IMR-90 (cell line): Measurements from ENCODE around the gene NME2. TPM values are rescaled to one million over a fixed set of nuclear protein-coding genes. Genes with fewer than 3 reads are reported as not detected.

ENCODE experiments used
- ATAC-seq: fragments of 200-7000 bp; cut with Tn5 transposase; 2 replicates; pipeline ENCODE4 v1.9.1; 2020; ENCODE audit warnings: low read depth, mild to moderate bottlenecking, moderate library complexity
- BruUV-seq: library from RNA; stranded (reverse); fragments of 400-500 nt; replicated peaks from 2 replicates; lab custom pipeline; 2021; lab: Mats Ljungman, UMichigan
- CTCF ChIA-PET: fragments of 300-600 bp; formaldehyde crosslinking; extraction: SDS; loops from one replicate; lab custom pipeline; 2021; ENCODE audit warnings: antibody characterized with exemption; lab: Yijun Ruan, JAX
- POLR2A ChIA-PET: fragments of 300-600 bp; sonication (Branson Sonifier 250); formaldehyde crosslinking; loops from one replicate; lab custom pipeline; 2022; ENCODE audit warnings: antibody characterized with exemption; ENCODE audit not compliant: unreplicated experiment; lab: Charles Lee
- DNase-seq: peaks from one replicate; pipeline ENCODE4 v3.0.0; 2013
- H2AFZ ChIP-seq: replicated peaks from 2 replicates; pipeline ENCODE3; 2013; ENCODE audit warnings: low read length, mild to moderate bottlenecking; ENCODE audit not compliant: poor library complexity
- H2AK5ac ChIP-seq: 2 replicates; pipeline ENCODE4 v1.6.1; 2013; ENCODE audit warnings: low read depth, low read length, inconsistent platforms
- H2AK9ac ChIP-seq: replicated peaks from 2 replicates; pipeline ENCODE3; 2013; ENCODE audit warnings: mild to moderate bottlenecking, low read depth, low read length, moderate library complexity; ENCODE audit not compliant: poor library complexity
- H2BK120ac ChIP-seq: 2 replicates; pipeline ENCODE4 v1.6.1; 2013; ENCODE audit warnings: low read depth, low read length, inconsistent platforms
- H2BK15ac ChIP-seq: 3 replicates; pipeline ENCODE4 v1.6.1; 2013; ENCODE audit warnings: low read depth, low read length, inconsistent platforms
- H2BK20ac ChIP-seq: 2 replicates; pipeline ENCODE4 v1.6.1; 2013; ENCODE audit warnings: low read depth, mild to moderate bottlenecking, inconsistent platforms, low read length, moderate library complexity
- H2BK5ac ChIP-seq: 2 replicates; pipeline ENCODE4 v1.6.1; 2013; ENCODE audit warnings: mild to moderate bottlenecking, low read depth, low read length, inconsistent platforms; ENCODE audit not compliant: poor library complexity, severe bottlenecking
- H3K14ac ChIP-seq: replicated peaks from 2 replicates; pipeline ENCODE4 v1.6.1; 2013; ENCODE audit warnings: low read depth, low read length, inconsistent platforms
- H3K18ac ChIP-seq: 2 replicates; pipeline ENCODE4 v1.6.1; 2013; ENCODE audit warnings: low read depth, low read length, control low read depth
- H3K23ac ChIP-seq: 2 replicates; pipeline ENCODE4 v1.6.1; 2013; ENCODE audit warnings: low read depth, low read length, inconsistent platforms
- H3K27ac ChIP-seq: 2 replicates; pipeline ENCODE4 v1.5.1; 2013; ENCODE audit warnings: mild to moderate bottlenecking, control low read depth, low read length; ENCODE audit not compliant: insufficient read depth
- H3K27me3 ChIP-seq: 2 replicates; pipeline ENCODE4 v1.6.1; 2013; ENCODE audit warnings: low read length; ENCODE audit not compliant: control insufficient read depth, insufficient read depth
- H3K36me3 ChIP-seq: 2 replicates; pipeline ENCODE4 v1.6.1; 2013; ENCODE audit warnings: low read length, mixed read lengths; ENCODE audit not compliant: control insufficient read depth, insufficient read depth
- H3K4ac ChIP-seq: 2 replicates; pipeline ENCODE4 v1.6.1; 2013; ENCODE audit warnings: low read depth, low read length, inconsistent platforms
- H3K4me1 ChIP-seq: 2 replicates; pipeline ENCODE4 v1.6.1; 2013; ENCODE audit warnings: low read length, mixed read lengths; ENCODE audit not compliant: control insufficient read depth, insufficient read depth
- H3K4me2 ChIP-seq: 2 replicates; pipeline ENCODE4 v1.6.1; 2013; ENCODE audit warnings: low read depth, mild to moderate bottlenecking, control low read depth, low read length, moderate library complexity
- H3K4me3 ChIP-seq: 2 replicates; pipeline ENCODE4 v1.5.1; 2013; ENCODE audit warnings: low read depth, mild to moderate bottlenecking, control low read depth, low read length, moderate library complexity; ENCODE audit not compliant: insufficient read depth
- H3K56ac ChIP-seq: 2 replicates; pipeline ENCODE4 v1.6.1; 2013; ENCODE audit warnings: low read length, inconsistent platforms; ENCODE audit not compliant: insufficient read depth; ENCODE audit errors: extremely low read depth
- H3K79me1 ChIP-seq, 2 experiments: 2 replicates each; pipeline ENCODE4 v1.6.1; 2013; ENCODE audit warnings: low read length in 2 of 2, inconsistent platforms in 1 of 2, low read depth in 1 of 2
- H3K9ac ChIP-seq: 2 replicates; pipeline ENCODE4 v1.6.1; 2013; ENCODE audit warnings: low read depth, low read length, control low read depth
- H3K9me1 ChIP-seq: 2 replicates; pipeline ENCODE4 v1.6.1; 2013; ENCODE audit warnings: low read length, inconsistent platforms; ENCODE audit not compliant: insufficient read depth
- H3K9me3 ChIP-seq: 2 replicates; pipeline ENCODE4 v1.6.1; 2013; ENCODE audit warnings: low read length; ENCODE audit not compliant: control insufficient read depth, insufficient read depth
- H4K20me1 ChIP-seq: 2 replicates; pipeline ENCODE4 v1.6.1; 2013; ENCODE audit warnings: low read length, inconsistent platforms; ENCODE audit not compliant: insufficient read depth
- H4K5ac ChIP-seq: 2 replicates; pipeline ENCODE4 v1.6.1; 2013; ENCODE audit warnings: mild to moderate bottlenecking, low read depth, low read length, control low read depth
- H4K8ac ChIP-seq, 2 experiments: 2 replicates each; pipeline ENCODE4 v1.6.1; 2013; ENCODE audit warnings: low read depth in 2 of 2, low read length in 2 of 2, control low read depth in 1 of 2, inconsistent platforms in 1 of 2
- H4K91ac ChIP-seq: 2 replicates; pipeline ENCODE4 v1.6.1; 2013; ENCODE audit warnings: low read depth, low read length, inconsistent platforms; ENCODE audit not compliant: insufficient read depth
- FOS ChIP-seq: fragments of 150-350 bp; IDR thresholded peaks from 2 replicates; pipeline ENCODE4 v1.6.1; 2016; ENCODE audit warnings: low read depth, low read length
- MAFK ChIP-seq: IDR thresholded peaks from 2 replicates; pipeline ENCODE4 v1.6.1; 2012; ENCODE audit warnings: low read depth, low read length, improper control_type of control experiment
- NFE2L2 ChIP-seq: fragments of 150-350 bp; IDR thresholded peaks from 2 replicates; pipeline ENCODE4 v1.6.1; 2016; ENCODE audit warnings: low read depth, mild to moderate bottlenecking, low read length
- RAD21 ChIP-seq: IDR thresholded peaks from 2 replicates; pipeline ENCODE4 v1.6.1; 2012; ENCODE audit warnings: low read length, improper control_type of control experiment
- RCOR1 ChIP-seq: IDR thresholded peaks from 2 replicates; pipeline ENCODE4 v1.6.1; 2012; ENCODE audit warnings: mild to moderate bottlenecking, low read length, improper control_type of control experiment; ENCODE audit not compliant: insufficient replicate concordance
- RFX5 ChIP-seq: IDR thresholded peaks from 2 replicates; pipeline ENCODE4 v1.8.0; 2012; ENCODE audit warnings: low read depth, mild to moderate bottlenecking, low read length, moderate library complexity
- WGBS, 2 experiments: methylation state at CpG; one replicate each; pipeline versions ENCODE4 v1.1.5 to v1.1.7; 2013; ENCODE audit warnings: missing lambda C conversion rate in 2 of 2; ENCODE audit not compliant: insufficient read length in 1 of 2; ENCODE audit errors: extremely low coverage in 2 of 2; 5-methylcytosine and 5-hydroxymethylcytosine counted together
- dilution Hi-C: fragments of 300-500 bp; cut with HindIII; formaldehyde crosslinking; loops from one replicate; pipeline ENCODE4 v1.14.3; 2018; ENCODE audit warnings: low sequenced_read_pairs; ENCODE audit not compliant: unreplicated experiment
- in situ Hi-C: fragments of 300-500 bp; cut with MboI; formaldehyde crosslinking; loops from 3 replicates; pipeline ENCODE4 v1.14.3; 2019; ENCODE audit warnings: low sequenced_read_pairs, inconsistent platforms, mixed read lengths
- intact Hi-C: fragments of 100-400 bp; cut with micrococcal nuclease; formaldehyde crosslinking; loops from 2 replicates; pipeline ENCODE4 v1.10.0; 2022
- polyA plus RNA-seq, 3 experiments: library from polyadenylated mRNA; depleted of rRNA; stranded (reverse); fragments of >200 nt; gene quantifications; 2 replicates each; pipeline ENCODE4 v1.2.3, GENCODE V29; 2012; ENCODE audit warnings: low replicate concordance in 1 of 3
- total RNA-seq: library from RNA; depleted of rRNA; stranded (reverse); fragments of >200 nt; gene quantifications from 2 replicates; pipeline ENCODE4 v1.2.3, GENCODE V29; 2012

NME2 gene
- total and polyA plus RNA-seq, 2 of the 4 experiments (the other 2 are of a cell fraction), result 824 to 912 TPM

DNA sequence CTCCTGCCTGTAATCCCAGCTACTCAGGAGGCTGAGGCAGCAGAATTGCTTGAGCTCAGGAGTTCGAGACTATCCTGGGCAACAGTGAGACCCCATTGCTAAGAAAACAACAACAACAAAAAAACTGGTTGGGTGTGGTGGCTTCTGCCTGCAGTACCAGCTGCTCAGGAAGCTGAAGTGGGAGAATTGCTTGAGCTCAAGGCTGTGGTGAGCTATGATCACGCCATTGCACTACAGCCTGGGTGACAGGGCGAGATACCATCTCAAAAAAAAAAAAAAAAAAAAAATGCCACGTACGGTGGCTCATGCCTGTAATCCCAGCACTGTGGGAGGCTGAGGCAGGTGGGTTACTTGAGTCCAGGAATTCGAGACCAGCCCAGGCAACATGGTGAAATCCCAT, 34.1 kb downstream of the NME2 start:
- no peak overlapping the region for H3K27ac ChIP-seq
- CTCF ChIA-PET, result interaction anchor here (0.7 kb wide), 1 partner anchor 58 kb away, joined by 3 read pairs; no protein-coding TSS in a partner anchor
- H2BK15ac ChIP-seq, result no peak overlapping the region
- no peak overlapping the region for H3K18ac ChIP-seq
- no peak overlapping the region for H3K4ac ChIP-seq
- H3K14ac ChIP-seq, result no peak overlapping the region
- dilution Hi-C loops (no loop called here), intact Hi-C loops (no loop called here), in situ Hi-C loops (no loop called here)
- no peak for TF ChIP-seq MAFK
- TF ChIP-seq RAD21, result no peak
- no peak for TF ChIP-seq NFE2L2
- no peak for TF ChIP-seq RCOR1
- no peak for TF ChIP-seq FOS
- no peak for TF ChIP-seq RFX5
- H3K56ac ChIP-seq, result no peak overlapping the region
- no peaks in the 10 kb centered on the region for H3K4me1 ChIP-seq
- no peak for ATAC-seq
- H3K9me3 ChIP-seq, result no peaks in the 10 kb centered on the region
- H4K20me1 ChIP-seq, result no peaks in the 10 kb centered on the region
- H3K27me3 ChIP-seq, result no peaks in the 10 kb centered on the region
- H2BK20ac ChIP-seq, result no peak overlapping the region
- no peak overlapping the region for H3K4me3 ChIP-seq
- no peak overlapping the region for H2BK5ac ChIP-seq
- no peak overlapping the region for H2AFZ ChIP-seq
- no TSS peak for BruUV-seq
- H3K9me1 ChIP-seq, result peaks cover 3% of the 10 kb centered on the region; the same call in 1 of the 2 replicates
- no peak overlapping the region for H4K8ac ChIP-seq
- peaks cover 35% of the 10 kb centered on the region for H3K36me3 ChIP-seq
- H3K23ac ChIP-seq, result no peak overlapping the region
- no peak overlapping the region for H2AK5ac ChIP-seq
- POLR2A ChIA-PET, result no interaction called here
- H2AK9ac ChIP-seq, result no peak overlapping the region
- H3K79me1 ChIP-seq, result no peaks in the 10 kb centered on the region
- no peak overlapping the region for H3K4me2 ChIP-seq
- WGBS, 2 experiments, result no CpG with 5 or more reads among the region's 6 CpGs
- H3K9ac ChIP-seq, result no peak overlapping the region
- DNase-seq, result no peak
- no peak overlapping the region for H2BK120ac ChIP-seq
- no peak overlapping the region for H4K5ac ChIP-seq
- H4K91ac ChIP-seq, result no peak overlapping the region
